ENCODE data around the gene RAB39A.

The RAB39A gene

DNA sequence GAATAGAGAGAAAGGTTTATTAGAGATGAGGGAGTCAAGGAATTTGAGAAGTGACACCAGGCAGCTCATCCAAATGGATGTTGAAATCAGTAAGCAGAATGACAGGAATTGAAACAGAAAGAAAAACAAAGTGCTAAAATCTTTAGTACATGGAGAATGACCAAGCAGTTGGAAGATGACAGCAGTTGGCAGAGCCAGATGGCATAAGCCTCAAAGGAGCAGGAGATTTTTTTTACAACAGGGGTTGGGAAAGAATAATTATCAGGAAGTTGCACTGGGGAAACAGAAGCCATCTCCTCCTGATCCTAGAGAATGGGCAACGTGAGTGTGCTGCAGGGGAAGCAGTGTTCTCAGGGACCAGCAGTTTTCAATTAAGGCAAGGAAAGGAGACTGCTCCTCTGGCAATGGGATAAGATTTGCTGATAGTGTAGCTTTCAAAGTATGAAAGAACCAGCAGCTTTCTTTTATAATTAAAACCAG, 28.9 kb downstream of the RAB39A start:
- DNase-seq (ENCODE audit: insufficient read length, low spot score) (no peak), FAIRE-seq (peak; percentile 69)

DNA sequence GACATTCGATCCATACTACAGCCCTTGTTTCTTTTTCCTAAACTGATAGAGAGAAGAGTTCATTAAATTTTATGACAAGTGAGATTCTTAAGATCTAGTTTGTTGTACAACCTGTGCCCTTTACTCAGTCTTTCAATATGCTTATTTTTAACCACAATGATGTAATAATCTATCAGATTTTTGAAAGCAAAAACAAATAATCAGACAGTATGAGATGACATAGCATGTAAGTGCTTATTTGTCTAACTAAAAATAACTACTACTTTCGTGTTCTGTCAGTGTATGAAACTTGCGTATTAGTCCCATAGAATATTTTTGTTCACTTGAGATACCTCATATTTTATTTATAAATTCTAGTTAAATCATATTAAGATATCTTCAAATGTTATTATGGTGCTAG, 33.2 kb downstream of the RAB39A start:
- no peak for FAIRE-seq
- no peak for DNase-seq (ENCODE audit: insufficient read length, low spot score)

DNA sequence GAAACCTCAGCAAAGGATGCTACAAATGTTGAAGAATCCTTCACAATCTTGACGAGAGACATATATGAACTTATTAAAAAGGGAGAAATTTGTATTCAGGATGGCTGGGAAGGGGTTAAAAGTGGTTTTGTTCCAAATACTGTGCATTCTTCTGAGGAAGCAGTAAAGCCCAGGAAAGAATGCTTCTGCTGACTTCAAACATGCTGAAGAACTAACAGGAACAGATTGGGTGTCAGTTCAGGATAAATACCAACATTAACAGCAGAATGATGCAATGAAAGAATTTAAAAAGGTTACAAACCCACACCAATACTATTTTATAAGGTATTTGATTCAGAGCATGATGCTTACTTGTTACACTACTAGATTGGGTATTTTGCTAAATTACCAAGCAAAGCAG, 33.9 kb downstream of the RAB39A start:
- no peak for DNase-seq (ENCODE audit: insufficient read length, low spot score)
- no peak for FAIRE-seq

DNA sequence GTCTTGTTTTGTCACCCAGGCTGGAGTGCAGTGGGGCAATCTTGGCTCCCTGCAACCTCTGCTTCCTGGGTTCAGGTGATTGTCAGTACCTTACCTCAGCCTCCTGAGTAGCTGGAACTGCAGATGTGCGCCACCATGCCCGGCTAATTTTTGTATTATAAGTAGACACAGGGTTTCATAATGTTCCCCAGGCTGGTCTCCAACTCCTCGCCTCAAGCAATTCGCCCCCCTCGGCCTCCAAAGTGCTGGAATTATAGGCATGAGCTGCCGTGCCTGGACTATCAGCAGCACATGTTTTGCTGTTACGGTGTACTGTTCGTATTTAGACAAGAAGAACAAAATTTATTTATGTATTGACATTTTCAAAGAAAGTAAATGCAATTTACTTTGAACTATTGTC, 34.8 kb downstream of the RAB39A start:
- no peak for FAIRE-seq
- no peak for DNase-seq (ENCODE audit: insufficient read length, low spot score)

DNA sequence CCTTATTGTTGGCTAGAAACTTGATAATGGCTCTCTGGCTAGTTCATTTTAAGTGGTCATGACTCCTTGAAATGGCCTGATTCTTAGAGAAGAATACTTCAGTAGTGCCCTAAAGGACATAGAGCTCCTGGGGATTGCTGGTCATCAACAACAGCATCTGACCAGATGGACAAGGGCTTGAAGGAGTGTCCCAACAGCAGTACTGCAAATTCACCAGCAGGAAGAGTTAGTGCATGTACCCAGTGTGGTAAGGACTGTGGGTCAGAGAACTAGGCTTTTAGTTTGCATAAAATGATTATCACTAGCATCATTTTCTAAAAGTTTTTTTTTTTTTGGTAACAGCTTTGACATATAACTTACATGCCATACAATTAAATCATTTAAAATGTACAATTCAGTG, 41.0 kb downstream of the RAB39A start:
- DNase-seq (ENCODE audit: insufficient read length, low spot score) (no peak), FAIRE-seq (no peak)

DNA sequence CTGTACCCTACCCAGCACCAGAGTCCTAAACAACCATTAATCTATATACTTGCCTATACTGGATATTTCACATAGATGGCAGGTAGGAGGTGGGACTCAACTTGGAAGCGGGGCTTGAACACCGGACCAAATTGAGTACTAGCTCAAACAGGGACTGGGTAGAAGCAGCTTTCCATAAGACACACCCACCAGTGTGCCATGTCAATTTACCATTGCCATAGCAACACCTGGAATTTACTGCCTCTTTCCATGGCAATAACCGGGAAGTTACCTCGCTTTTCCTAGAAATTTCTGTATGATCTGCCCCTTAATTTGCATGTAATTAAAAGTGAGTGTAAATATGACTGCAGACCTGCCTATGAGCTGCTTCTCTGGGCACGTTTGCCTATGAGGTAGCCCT, 41.8 kb downstream of the RAB39A start:
- DNase-seq (ENCODE audit: insufficient read length, low spot score) (no peak), FAIRE-seq (no peak)

DNA sequence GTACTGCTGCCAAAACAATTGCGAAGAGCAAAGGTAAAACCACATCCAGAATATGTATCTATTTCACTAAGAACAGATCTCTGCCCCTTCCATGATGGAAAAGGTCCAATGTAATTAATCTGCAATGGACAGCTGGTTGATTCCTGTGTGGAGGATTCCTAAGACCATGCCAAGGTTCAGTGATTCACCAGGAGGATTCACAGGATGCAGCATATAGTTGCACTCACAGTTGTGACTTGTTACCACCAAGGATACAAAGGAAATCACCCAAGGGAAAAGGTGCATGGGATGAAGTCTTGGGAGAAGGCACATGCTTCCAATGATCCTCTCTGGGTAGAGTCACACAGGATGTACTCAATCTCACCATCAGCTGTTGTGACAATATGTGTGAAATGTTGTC, 45.4 kb downstream of the RAB39A start:
- FAIRE-seq (no peak), DNase-seq (ENCODE audit: insufficient read length, low spot score) (no peak)

DNA sequence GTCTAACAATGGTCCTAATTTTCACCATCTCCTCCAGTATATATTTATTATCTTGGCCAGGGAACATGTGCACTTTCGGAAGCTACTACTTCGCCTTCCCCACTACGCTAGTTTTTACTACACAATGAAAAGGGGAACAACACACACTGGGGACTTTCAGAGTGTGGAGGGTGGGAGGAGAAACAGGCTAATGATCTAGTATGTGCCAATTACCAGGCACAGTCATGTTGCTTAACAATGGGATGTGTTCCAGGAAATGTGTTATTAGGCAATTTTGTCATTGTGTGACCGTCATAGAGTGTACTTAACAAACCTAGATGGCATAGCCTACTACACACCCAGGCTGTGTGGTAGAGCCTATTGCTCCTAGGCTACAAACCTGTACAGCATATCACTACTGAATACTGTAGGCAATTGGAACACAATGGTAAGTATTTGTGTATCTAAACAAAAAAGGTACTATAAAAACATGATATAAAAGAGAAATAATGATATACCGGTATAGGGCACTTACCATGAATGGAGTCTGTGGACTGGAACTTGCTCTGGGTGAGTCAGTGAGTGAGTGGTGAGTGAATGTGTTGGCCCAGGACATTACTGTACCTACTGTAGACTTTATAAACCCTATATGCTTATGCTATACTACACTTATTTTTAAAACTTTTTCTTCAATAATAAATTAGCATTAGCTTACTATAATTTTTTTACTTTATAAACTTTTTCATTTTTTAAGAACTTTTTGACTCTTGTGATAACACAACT, 60.3 kb downstream of the RAB39A start:
- DNase-seq (ENCODE audit: insufficient read length, low spot score) (no peak), FAIRE-seq (no peak)

DNA sequence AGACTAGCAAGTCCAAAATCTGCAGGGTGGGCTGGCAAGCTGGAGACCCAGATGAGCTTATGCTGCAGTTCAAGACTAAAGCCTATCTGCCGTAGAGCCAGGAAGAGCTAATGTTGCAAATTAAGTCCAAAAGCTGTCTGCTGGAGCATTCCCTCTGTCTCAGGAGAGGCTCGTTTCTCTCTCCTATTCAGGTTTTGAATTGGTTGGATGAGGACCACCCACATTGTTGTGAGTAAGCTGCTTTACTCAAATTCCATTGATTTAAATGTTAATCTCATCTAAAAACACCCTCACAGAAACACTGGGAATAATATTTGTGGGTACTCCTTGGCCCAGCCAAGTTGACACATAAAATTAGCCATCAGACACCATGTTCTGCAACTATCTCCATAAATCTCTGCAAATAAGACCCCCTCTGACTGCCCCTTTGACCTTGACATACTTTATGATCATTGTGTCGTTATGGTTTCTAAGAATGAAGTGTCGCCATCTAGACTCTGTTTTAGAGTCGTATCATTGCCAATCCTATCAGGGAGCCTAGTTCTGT, 63.7 kb downstream of the RAB39A start:
- DNase-seq (ENCODE audit: insufficient read length, low spot score) (no peak), FAIRE-seq (no peak)

DNA sequence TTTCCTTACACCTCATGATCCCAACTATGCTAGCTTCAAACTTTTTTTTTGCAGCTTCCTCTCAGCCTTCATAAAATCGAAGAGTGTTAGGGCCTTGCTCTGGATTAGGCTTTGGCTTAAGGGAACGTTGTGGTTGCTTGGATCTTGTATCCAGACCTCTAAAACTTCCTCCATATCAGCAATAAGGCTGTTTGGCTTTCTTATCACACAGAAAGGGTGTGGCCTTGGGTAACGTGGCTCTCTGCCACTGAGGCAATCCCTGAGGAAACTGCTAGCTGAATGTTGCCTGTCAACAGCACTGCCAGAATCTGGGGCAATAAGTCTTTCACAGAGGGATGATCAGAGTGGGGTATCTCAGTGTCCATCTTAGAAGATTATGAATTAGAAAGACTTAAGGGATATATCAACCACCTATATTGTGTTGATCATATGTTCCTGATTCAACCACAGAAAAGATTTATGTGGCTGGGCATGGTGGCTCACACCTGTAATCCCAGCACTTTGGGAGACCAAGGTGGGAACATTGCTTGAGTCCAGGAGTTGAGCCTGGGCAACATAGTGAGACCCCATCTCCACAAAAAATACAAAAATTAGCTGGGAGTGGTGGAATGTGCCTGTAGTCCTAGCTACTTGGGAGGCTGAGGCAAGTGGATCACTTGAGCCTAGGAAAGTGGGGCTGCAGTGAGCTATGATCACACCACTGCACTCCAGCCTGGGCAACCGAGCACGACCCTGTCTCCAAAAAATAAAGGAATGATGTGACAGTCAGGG, 67.9 kb downstream of the RAB39A start:
- FAIRE-seq = no peak
- DNase-seq (ENCODE audit: insufficient read length, low spot score) = no peak

DNA sequence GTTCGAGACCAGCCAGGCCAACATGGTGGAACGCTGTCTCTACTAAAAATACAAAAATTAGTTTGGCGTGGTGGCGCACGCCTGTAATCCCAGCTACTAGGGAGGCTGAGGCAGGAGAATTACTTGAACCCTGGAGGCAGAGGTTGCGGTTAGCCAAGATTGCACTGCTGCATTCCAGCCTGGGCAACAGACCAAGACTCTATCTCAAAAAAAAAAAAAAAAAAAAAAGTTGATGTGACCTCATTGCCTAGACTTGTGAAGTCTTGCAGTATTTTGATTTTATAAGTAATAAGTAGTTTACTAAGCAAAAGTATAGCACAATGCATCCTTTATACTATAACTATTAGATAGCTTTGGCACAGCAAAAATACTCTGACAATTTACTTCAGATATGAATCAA, 70.5 kb downstream of the RAB39A start:
- DNase-seq (ENCODE audit: insufficient read length, low spot score) (no peak), FAIRE-seq (no peak)

DNA sequence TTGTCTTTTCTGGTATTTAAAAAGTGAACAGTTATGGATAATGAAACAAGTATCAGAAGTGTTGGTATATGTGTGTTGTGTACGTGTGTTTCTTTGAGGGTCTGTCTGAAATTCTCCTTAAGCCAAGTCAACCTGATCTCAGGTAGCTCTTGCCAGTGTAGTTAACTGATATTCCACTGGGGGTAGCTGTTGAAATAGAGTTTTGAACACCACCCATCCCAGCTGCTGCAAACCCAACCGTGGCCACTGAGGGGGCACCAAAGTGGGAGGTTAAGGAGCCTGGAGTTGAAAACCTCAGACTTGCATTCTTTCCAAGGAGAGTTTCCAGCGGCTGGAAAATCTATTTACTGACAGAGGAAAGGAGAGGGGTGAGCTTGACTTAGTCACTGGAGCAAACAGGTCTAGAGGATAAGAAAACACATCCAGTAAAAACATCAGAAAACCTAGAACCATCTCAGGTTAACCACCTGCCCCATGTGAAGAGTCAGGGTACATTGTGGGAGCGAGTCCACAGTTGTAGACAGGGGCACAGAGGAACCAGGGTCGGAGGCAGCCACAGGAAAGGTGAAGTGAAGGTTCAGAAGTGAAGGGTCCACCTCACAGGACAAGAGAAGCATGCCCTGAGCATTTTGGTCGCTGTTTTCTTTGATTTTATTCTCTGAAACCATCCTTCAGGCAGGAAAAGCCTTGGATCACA, 71.7 kb downstream of the RAB39A start:
- DNase-seq (ENCODE audit: insufficient read length, low spot score) = peak; percentile 37
- peak; percentile 69 for FAIRE-seq

DNA sequence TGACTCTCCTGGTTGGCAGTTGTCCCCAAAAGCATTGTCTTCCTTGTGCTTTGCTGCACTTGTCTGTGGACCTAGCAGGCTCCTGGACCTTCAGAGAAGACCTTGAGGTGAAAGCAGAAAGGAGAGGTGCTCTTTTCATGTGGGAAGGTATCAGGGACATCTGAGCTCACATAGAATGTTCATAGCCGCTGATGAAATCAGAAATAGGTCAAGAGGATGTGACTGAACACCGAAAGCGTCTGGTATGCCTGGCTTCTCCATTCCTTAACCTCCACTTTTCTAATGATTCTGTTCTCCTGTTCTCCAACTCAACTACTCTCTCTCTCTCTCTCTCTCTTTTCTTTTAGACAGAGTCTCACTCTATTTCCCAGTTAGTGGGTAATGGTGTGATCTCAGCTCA, 74.2 kb downstream of the RAB39A start:
- DNase-seq (ENCODE audit: insufficient read length, low spot score) (no peak), FAIRE-seq (no peak)

DNA sequence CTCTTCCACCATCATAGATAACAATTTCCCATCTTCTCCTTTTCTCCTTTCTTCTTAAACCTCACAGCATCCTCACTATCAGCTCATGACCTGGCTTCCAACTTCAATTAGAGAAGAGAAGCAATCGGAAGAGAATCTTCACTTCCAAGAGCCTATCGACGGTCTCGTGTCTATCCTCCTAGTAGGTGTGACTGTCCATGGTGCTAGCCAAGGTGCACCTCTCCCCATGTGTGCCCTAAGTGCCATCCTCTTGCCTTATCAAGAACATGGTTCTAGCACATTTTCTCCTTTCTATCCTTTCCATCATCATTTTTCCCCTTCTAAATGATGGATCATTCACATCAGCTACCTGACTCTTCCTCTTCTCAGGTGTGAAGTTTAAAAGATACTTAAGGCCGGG, 75.4 kb downstream of the RAB39A start:
- FAIRE-seq (no peak), DNase-seq (ENCODE audit: insufficient read length, low spot score) (no peak)

DNA sequence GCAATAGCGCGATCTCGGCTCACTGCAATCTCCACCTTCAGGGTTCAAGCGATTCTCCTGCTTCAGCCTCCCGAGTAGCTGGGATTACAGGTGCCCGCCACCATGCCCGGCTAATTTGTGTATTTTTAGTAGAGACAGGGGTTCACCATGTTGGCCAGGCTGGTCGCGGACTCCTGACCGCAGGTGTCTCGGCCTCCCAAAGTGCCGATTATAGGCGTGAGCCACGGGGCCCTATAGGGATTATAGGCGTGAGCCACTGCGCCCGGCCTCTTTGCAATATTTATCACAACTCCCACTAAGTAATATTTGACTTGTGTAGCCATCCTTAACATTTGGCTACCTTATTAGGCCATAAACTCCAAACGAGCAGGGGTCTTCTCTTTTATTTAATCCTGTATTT, 79.6 kb downstream of the RAB39A start:
- no peak for FAIRE-seq
- no peak for DNase-seq (ENCODE audit: insufficient read length, low spot score)

DNA sequence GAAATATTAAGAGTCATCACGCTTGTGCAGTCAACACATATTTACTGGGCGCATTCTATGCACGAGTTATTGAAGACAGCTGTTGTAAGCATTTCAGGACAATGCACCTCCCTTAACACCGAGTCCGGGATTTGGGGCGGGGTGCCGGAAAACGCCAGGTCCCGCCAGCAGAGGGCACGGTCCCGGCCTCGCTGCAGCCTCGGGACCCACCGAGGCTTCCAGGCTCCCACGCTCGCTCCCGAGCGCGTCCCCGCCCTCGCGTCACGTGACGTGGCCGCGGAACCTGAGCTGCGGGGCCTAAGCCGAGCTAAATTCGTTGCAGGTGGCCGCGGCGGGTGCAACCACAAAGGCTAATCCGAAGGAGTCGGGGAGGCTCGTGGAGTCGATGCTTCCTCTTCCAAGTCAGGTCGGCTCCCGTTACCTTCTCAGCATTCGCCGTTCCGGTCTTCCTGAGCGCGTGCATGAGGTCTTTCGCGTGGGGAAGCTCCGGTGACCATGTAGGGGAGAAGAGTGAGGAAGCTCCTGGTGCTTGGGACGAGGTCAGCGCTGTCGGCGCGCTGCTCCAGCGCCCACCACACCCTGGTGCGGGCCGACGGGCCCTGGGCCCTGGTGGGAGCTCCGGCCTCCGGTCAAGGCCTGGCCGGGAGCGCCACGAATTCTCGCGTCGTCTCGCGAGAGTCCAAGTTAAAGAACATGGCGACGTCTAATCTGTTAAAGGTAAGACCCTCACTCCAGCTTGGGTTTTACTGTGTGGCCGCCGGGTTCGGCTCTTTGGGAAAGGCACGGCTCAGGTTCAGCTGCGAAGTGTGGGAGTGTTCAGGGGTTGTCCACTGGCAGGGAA, 80.6 kb downstream of the RAB39A start, which contains the start of gene CUL5:
Gene CUL5 (plus strand): TSS at position 243 of the 841 bp plus-strand sequence. CDS start 451 bp downstream, at position 694.
- FAIRE-seq = peak; percentile 95
- DNase-seq (ENCODE audit: insufficient read length, low spot score) = peak; percentile 80

DNA sequence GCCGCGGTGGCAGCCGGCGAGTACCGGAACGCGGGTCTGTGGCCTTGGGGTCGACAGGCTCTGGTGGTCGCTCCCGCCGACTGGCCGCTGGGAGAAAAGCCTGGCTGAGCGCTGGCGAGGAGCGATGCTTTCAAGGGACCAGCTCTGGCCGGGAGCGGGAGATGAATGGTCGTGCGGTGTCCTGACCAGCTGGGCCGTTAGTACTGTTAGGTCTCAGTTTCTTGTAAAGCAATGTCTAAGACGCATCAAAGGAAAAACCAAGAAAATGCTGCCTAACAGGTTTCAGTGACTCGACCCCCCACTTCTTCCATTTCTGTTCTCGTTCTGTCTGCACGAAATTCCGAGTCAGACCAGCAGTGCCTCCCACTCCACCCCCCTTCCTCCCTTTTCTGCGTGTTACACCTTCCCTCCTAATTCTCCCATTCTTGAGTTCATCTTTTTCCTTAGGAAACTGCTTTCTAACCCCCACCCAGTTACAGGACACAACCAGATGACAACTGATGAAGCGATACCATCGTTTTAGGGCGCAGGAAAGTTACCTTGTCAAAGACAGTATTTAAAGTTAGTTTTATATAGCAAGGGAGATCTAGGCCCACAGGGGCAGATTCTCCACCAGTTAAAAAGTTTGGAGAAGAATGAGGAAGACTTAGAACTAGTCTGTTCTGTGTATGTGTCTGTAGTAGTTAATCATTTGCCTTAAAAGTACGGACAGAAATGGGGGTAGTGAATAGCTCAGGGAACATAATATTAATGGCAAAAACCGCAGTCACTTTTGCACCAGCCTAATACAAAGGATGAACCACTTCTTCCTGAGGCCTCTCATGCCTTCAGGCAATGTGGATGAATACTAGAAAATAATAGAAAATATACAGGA, 81.5 kb downstream of the RAB39A start:
- DNase-seq (ENCODE audit: insufficient read length, low spot score) (no peak), FAIRE-seq (peak; percentile 48)

DNA sequence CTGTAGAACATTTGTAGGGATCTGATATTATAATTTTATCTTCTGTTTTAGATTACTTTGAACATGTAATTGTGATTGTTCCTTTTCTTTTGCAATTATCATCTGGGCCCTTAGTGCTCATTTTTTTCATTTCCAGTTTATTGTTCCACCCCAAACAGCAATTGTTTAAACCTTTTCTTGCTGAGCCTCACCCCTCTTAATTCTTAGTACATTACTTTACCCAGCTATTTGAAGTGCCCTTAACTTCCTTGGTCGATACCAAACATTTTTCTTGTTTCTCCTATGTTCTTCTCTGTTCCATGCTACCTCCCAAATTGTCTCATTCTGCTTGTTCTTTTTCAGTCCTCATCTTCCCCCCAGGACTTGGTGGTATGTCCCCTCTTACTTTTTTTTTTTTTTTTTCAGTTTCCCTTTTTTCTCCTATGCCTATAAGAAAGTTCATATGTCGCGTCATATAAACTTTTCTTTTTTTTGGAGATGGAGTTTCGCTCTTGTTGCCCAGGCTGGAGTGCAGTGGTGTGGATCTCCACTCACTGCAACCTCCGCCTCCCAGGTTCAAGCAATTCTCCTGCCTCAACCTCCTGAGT, 84.0 kb downstream of the RAB39A start:
- no peak for FAIRE-seq
- DNase-seq (ENCODE audit: insufficient read length, low spot score) = no peak

Data from GM19239 (cell line).